ENCODE measurements around the gene DUOXA2.
A peak's percentile ranks its signal among the peaks of the same experiment; 100 is the strongest.

Gene DUOXA2

GRCh38 chr15:45138814-45139765, 25.0 kb downstream of the DUOXA2 start:
- no peak for DNase-seq

DNA sequence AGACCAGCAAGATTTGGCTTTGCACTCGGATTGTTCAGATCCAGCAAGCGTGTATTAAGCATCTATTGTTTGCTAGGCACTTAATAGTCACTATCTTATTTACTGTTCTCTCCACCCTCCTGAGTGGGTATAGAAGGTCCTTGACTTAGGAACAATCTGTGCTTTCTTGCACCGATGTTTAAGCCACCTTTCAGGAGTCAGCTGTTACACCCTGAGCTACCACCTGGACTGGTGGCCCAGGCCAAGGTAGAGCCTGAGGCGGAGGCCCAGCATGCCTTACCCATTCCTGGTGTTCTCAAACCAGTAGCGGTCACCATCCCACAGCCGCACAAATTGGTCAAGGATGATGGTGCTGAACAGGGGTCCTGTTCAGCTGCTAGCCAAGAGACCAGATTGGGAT, 25.6 kb downstream of the DUOXA2 start:
- DNase-seq: no peak

DNA sequence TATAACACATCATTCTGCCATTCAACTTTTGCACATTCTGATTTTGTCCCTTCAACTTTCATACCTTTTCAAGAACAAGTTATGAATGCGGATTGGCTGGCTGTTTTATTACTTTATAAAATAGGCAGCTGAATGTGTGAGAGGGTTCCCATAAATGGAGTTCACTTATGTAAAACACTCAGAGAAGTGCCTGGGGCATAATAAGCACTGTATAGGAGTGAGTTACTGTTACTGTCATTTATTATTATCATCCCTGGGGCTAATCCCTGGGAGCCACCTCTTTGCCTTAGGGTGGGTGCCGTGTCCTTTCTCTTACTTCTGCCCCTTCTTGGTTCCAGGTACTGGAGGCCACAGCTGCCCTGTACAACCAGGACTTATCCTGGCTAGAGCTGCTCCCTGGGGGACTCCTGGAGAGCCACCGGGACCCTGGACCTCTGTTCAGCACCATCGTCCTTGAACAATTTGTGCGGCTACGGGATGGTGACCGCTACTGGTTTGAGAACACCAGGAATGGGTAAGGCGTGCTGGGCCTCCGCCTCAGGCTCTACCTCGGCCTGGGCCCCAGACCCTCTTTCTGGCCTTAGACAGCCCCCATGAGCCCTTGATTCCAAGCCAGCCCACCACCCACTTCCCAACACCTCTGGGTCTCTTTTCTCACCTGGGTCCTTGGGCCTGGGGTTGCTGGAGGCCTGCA, 26.6 kb downstream of the DUOXA2 start:
- DNase-seq: no peak

GRCh38 chr15:45141386-45141785, 27.3 kb downstream of the DUOXA2 start:
- no peak for DNase-seq

- no peak for DNase-seq
These were observed 28.9 kb downstream of the DUOXA2 start for GRCh38 chr15:45143056-45143455.

DNA sequence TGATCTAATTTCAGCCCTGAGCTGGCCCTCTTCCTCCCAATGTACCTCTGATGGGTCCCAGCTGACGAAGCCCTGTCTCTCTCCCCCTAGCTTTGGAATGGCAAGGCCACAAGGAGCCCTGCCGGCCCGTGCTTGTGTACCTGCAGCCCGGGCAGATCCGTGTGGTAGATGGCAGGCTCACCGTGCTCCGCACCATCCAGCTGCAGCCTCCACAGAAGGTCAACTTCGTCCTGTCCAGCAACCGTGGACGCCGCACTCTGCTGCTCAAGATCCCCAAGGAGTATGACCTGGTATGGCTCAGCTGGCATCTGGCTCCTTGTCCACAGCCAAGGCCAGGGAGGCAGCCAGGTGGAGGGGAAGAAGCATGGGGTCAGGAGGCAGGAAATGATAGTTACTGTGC, 29.8 kb downstream of the DUOXA2 start:
- DNase-seq: no peak

DNA sequence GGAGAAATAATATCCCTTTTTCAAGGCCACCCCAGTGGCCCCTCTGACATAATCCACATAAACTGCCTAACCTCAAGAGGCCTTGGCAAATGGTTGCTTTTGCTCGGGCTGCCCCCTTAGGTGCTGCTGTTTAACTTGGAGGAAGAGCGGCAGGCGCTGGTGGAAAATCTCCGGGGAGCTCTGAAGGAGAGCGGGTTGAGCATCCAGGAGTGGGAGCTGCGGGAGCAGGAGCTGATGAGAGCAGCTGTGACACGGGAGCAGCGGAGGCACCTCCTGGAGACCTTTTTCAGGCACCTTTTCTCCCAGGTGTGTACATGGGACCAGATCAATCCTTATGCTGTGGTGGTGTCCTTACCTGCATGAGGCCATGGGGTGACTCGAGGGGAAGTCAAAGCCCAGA, 30.6 kb downstream of the DUOXA2 start:
- DNase-seq: no peak

DNA sequence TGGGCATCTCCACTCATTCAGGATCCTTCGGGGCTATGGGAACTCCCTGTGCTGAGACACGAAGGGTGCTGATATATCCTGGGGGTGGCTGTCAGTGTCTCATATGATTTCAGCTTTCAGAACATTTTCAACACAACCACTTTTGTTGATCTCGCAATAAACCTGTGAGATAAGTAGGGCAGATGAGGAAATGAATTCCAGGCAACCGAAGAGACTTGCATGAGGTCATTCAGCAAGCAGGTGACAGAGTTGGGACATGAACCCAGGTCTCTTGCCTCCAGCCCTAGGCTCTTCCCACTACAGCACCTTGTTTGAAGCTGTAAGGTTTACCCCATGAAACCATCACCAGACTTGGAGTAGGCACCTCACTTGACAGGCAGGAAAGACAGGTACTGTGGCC, 32.3 kb downstream of the DUOXA2 start:
- no peak for DNase-seq

DNA sequence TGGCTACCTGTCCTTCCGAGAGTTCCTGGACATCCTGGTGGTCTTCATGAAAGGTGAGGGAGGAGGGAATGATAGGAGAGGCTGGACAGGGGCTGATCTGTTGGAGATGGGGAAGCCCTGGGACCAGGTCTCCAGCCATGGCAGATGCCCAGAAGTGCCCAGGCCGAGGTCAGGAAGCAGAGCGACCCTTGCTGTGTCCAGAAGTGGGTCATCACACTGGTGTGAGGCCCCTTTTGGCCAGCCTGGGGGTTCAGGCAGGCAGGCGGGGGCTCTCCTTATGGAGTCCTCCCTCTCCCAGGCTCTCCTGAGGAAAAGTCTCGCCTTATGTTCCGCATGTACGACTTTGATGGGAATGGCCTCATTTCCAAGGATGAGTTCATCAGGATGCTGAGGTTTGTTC, 33.5 kb downstream of the DUOXA2 start:
- DNase-seq: no peak

GRCh38 chr15:45148076-45149059, 34.2 kb downstream of the DUOXA2 start:
- no peak for DNase-seq

DNA sequence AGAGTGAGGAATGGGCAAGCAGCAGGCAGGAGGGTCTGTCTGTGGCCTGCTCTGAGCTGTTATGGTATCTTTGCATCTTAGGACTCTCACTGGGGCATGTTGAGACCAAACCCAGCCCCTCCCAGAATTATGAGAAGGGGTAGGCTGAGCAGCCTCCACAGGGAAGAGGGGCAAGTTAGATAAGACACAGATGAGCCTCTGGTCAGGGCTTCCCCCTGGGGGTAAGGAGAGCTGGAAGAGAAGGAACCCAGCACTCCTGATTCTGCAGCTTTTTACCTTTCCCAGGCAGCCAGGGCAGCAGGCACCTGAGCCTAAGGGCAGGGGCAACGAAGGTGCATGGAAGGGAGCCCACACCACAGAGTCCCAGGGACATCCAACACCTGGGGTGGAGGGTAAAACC, 34.9 kb downstream of the DUOXA2 start:
- no peak for DNase-seq

DNA sequence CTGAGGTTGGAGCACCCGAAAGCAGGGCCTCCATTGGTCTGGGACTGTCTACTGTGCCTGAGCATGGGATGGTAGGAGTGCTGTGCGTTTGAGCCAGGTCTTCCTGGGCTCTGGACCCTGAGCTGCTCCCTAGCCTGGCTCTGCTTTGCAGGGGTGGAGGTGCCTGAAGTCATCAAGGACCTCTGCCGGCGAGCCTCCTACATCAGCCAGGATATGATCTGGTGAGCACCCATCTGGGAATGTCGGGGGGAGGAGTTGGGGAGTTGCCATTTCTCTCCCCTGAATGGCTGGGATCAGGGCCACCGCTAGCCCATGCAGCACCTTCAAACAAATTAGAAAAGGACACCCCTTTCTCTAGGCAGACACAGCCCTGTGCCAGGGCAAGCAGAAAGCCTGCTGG, 36.4 kb downstream of the DUOXA2 start:
- no peak for DNase-seq

DNA sequence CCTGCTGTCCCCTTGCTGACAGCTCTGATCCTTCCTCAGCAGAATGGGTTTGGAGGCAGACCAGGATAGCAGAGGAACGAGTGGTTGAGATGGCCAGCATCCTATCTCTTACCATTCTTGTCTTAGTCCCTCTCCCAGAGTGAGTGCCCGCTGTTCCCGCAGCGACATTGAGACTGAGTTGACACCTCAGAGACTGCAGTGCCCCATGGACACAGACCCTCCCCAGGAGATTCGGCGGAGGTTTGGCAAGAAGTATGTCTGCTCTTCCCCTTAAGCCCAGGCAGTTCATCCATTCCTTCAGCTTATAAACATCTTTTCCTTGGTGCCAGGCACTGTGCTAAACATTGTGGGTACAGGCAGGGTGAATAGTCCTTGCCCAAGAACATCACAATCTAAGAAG, 36.9 kb downstream of the DUOXA2 start:
- DNase-seq: no peak

- DNase-seq: no peak
These were observed 38.1 kb downstream of the DUOXA2 start for GRCh38 chr15:45151998-45152828.

DNA sequence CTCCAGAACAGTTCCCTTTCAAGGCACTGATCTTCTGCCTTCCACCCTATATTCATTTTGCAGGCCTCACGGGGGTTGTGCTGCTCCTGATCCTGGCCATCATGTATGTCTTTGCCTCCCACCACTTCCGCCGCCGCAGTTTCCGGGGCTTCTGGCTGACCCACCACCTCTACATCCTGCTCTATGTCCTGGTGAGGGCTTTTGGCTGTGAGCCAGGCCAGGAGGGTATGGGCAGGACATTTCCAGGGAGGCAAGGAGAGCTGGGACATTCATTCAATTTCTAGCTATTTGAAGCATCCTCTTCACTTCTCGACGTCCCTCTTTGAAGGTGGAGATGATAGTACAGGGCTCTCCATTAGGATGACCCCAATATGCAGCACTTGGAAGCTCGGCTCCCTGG, 41.6 kb downstream of the DUOXA2 start:
- no peak for DNase-seq

DNA sequence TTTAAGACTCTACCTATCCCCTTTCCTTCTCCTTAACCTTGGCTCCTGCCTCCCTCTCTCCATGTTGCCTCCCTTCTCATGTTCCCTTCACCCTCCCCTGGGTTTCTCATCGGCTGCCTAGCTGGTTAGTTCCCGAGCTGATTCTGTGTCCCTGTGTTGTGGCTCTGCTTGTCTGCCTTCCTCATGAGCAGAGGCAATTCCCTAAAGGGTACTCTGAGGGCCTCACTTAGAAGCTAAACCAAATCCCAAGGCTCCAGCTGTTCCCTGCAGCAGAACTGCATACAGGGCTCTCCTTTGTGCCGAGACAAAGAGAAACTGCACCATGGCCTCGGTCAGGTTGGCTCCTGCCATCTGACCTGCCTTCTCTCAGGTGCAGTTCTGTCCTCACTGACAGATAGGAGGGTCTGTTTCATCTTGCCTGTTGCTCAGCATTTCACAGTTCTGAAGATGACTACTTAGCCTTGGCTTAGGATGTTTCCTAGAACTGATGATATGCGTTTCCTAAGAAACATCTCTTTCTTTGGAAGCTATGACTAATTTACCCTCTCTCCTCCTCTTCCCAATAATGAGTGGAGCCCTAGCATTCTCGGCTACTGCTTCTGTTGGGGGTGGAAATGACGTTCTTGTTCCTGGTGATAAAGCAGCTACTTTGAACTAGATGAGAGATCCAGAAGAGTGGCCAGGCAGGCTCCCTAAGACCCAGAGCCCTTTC, 42.8 kb downstream of the DUOXA2 start:
- no peak for DNase-seq

DNA sequence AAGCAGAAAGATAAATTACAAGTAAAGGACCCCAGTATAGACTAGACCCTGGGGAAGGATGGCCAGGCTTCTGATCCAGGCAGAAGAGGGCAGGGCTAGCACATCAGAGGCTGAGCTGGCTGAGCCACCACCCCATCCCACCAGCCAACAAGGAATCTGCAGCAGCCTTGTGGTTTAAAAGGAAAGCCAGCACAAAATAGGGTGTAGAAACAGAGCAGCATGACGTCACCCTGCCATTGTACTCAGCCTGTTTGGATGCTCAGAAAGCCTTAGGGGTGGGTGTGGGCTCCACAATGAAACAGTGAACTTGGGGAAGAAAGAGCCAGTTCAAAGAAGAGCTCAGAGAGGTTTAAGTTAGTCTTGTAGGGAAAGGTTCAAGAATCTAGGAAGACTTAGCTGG, 43.8 kb downstream of the DUOXA2 start:
- no peak for DNase-seq

DNA sequence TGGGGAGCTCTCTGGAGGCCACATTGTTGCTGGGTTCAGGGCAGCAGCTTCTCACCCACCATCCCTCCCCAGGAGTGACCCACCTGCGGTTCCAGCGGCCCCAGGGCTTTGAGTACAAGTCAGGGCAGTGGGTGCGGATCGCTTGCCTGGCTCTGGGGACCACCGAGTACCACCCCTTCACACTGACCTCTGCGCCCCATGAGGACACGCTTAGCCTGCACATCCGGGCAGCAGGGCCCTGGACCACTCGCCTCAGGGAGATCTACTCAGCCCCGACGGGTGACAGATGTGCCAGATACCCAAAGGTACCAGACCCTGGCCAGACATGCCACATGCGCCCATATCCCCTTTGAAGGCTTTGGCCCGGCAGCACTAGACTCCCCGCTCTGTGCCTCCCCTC, 47.5 kb downstream of the DUOXA2 start:
- no peak for DNase-seq

- peak; percentile 64 for DNase-seq
These were observed 48.8 kb downstream of the DUOXA2 start for GRCh38 chr15:45162771-45163507.

DNA sequence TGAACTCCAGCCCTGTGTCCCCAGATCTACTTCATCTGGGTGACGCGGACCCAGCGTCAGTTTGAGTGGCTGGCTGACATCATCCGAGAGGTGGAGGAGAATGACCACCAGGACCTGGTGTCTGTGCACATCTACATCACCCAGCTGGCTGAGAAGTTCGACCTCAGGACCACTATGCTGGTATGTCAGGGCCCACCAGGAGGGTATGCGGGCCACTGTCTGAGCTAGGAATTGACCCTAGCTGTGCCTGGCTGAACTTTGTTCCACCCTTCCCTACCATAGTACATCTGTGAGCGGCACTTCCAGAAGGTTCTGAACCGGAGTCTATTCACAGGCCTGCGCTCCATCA, 49.4 kb downstream of the DUOXA2 start:
- DNase-seq: no peak

GRCh38 chr15:45164914-45165313, 50.8 kb downstream of the DUOXA2 start:
- DNase-seq: no peak
